HUES6 (cell line): ENCODE data around the gene NELL2.
A peak's percentile ranks its signal among the peaks of the same experiment; 100 is the strongest.
"Not testable (repeated sequence)": the region's sequence is repeated elsewhere in the genome, so short reads cannot be mapped to it uniquely, and the experiment has no call there.

Source experiments
- H3K27ac ChIP-seq: 2 replicates; pipeline ENCODE4 v1.7.0; 2013; ENCODE audit warnings: low read depth, mild to moderate bottlenecking, low read length, inconsistent platforms
- H3K27me3 ChIP-seq: 2 replicates; pipeline ENCODE4 v1.6.1; 2013; ENCODE audit warnings: low read length; ENCODE audit not compliant: control insufficient read depth, insufficient read depth
- H3K36me3 ChIP-seq: 2 replicates; pipeline ENCODE4 v1.6.1; 2013; ENCODE audit warnings: low read length; ENCODE audit not compliant: control insufficient read depth, insufficient read depth
- H3K4me1 ChIP-seq: 2 replicates; pipeline ENCODE4 v1.6.1; 2013; ENCODE audit warnings: low read length; ENCODE audit not compliant: control insufficient read depth, insufficient read depth
- H3K4me3 ChIP-seq: 2 replicates; pipeline ENCODE4 v1.5.1; 2013; ENCODE audit warnings: low read depth, low read length
- H3K9ac ChIP-seq: one replicate; pipeline ENCODE4 v1.6.1; 2013; ENCODE audit warnings: mild to moderate bottlenecking, low read length
- H3K9me3 ChIP-seq: 2 replicates; pipeline ENCODE4 v1.6.1; 2013; ENCODE audit warnings: low read depth, low read length; ENCODE audit not compliant: control insufficient read depth, insufficient read depth

NELL2 gene

GRCh38 chr12:44741292-44741980 lies 134.7 kb downstream of the NELL2 start:
- H3K4me1 ChIP-seq, H3K36me3 ChIP-seq: not testable (repeated sequence)

GRCh38 chr12:44738051-44738450 lies 138.1 kb downstream of the NELL2 start:
- Histone ChIP-seq H3K9me3 (peaks cover 15% of the 10 kb centered on the region), H3K4me1 (no peaks in the 10 kb centered on the region), H3K4me3 (no peak overlapping the region), H3K9ac (no peak overlapping the region), H3K27ac (no peak overlapping the region), H3K36me3 (peaks cover 2% of the 10 kb centered on the region; the same call in 1 of the 2 replicates), H3K27me3 (no peaks in the 10 kb centered on the region)

More at GRCh38 chr12:44741292-44741980, 134.7 kb downstream of the NELL2 start:
- H3K9ac ChIP-seq, H3K27me3 ChIP-seq, H3K27ac ChIP-seq, H3K4me3 ChIP-seq: not testable (repeated sequence)
- peaks cover 11% of the 10 kb centered on the region; the same call in 1 of the 2 replicates for H3K9me3 ChIP-seq

- H3K9me3 ChIP-seq: peaks cover 18% of the 10 kb centered on the region
- no peaks in the 10 kb centered on the region for H3K36me3 ChIP-seq
Observed at GRCh38 chr12:44728566-44728965, 147.5 kb downstream of the NELL2 start.

GRCh38 chr12:44720265-44720664 lies 155.8 kb downstream of the NELL2 start:
- Histone ChIP-seq H3K9me3 (0 out of 2 replicates have a peak, but pooled peaks cover 3% of the 10 kb centered on the region), H3K4me3 (no peak overlapping the region), H3K4me1 (peaks cover 4% of the 10 kb centered on the region; the same call in 1 of the 2 replicates), H3K9ac (no peak overlapping the region), H3K36me3 (no peaks in the 10 kb centered on the region), H3K27me3 (no peaks in the 10 kb centered on the region), H3K27ac (no peak overlapping the region)

More at GRCh38 chr12:44728566-44728965, 147.5 kb downstream of the NELL2 start:
- Histone ChIP-seq H3K4me1 (no peaks in the 10 kb centered on the region), H3K27me3 (no peaks in the 10 kb centered on the region), H3K4me3 (no peak overlapping the region), H3K27ac (no peak overlapping the region), H3K9ac (no peak overlapping the region)

- no peaks in the 10 kb centered on the region for H3K36me3 ChIP-seq
- H3K4me3 ChIP-seq: no peak overlapping the region
- peaks cover 4% of the 10 kb centered on the region; the same call in 1 of the 2 replicates for H3K4me1 ChIP-seq
- no peak overlapping the region for H3K9ac ChIP-seq
- H3K27me3 ChIP-seq: no peaks in the 10 kb centered on the region
- H3K9me3 ChIP-seq: no peaks in the 10 kb centered on the region
- no peak overlapping the region for H3K27ac ChIP-seq
Observed at GRCh38 chr12:44717612-44718011, 158.5 kb downstream of the NELL2 start.

GRCh38 chr12:44716711-44717110 lies 159.4 kb downstream of the NELL2 start:
- Histone ChIP-seq H3K4me1 (peaks cover 4% of the 10 kb centered on the region; the same call in 1 of the 2 replicates), H3K27me3 (no peaks in the 10 kb centered on the region), H3K27ac (no peak overlapping the region), H3K36me3 (no peaks in the 10 kb centered on the region), H3K9ac (no peak overlapping the region), H3K4me3 (no peak overlapping the region), H3K9me3 (no peaks in the 10 kb centered on the region)

- Histone ChIP-seq H3K36me3 (no peaks in the 10 kb centered on the region), H3K9ac (no peak overlapping the region), H3K27ac (no peak overlapping the region), H3K9me3 (no peaks in the 10 kb centered on the region), H3K4me3 (no peak overlapping the region), H3K27me3 (no peaks in the 10 kb centered on the region), H3K4me1 (no peaks in the 10 kb centered on the region)
Observed at GRCh38 chr12:44711736-44712135, 164.4 kb downstream of the NELL2 start.

- Histone ChIP-seq H3K27me3 (no peaks in the 10 kb centered on the region), H3K9me3 (no peaks in the 10 kb centered on the region), H3K27ac (no peak overlapping the region), H3K4me1 (no peaks in the 10 kb centered on the region), H3K9ac (no peak overlapping the region), H3K4me3 (no peak overlapping the region), H3K36me3 (no peaks in the 10 kb centered on the region)
Observed at GRCh38 chr12:44709166-44709565, 166.9 kb downstream of the NELL2 start.

GRCh38 chr12:44708218-44708617 lies 167.9 kb downstream of the NELL2 start:
- Histone ChIP-seq H3K27me3 (no peaks in the 10 kb centered on the region), H3K4me1 (no peaks in the 10 kb centered on the region), H3K9ac (no peak overlapping the region), H3K36me3 (no peaks in the 10 kb centered on the region), H3K9me3 (no peaks in the 10 kb centered on the region), H3K27ac (0 out of 2 replicates have a peak overlapping the region, but pooled peaks have one; percentile 21), H3K4me3 (no peak overlapping the region)

GRCh38 chr12:44703182-44703910 lies 172.8 kb downstream of the NELL2 start:
- H3K9ac ChIP-seq: no peak overlapping the region
- no peaks in the 10 kb centered on the region for H3K9me3 ChIP-seq
- H3K36me3 ChIP-seq: no peaks in the 10 kb centered on the region
- no peaks in the 10 kb centered on the region for H3K4me1 ChIP-seq
- no peak overlapping the region for H3K27ac ChIP-seq
- H3K27me3 ChIP-seq: no peaks in the 10 kb centered on the region
- no peak overlapping the region for H3K4me3 ChIP-seq

- no peak overlapping the region for H3K9ac ChIP-seq
- H3K9me3 ChIP-seq: no peaks in the 10 kb centered on the region
- peaks cover 12% of the 10 kb centered on the region for H3K4me1 ChIP-seq
- H3K36me3 ChIP-seq: no peaks in the 10 kb centered on the region
- H3K27me3 ChIP-seq: no peaks in the 10 kb centered on the region
- H3K4me3 ChIP-seq: no peak overlapping the region
- no peak overlapping the region for H3K27ac ChIP-seq
Observed at GRCh38 chr12:44697511-44697910, 178.6 kb downstream of the NELL2 start.
